Breast epithelium (tissue), 3 donors: ENCODE data around the gene COX10.

Experiments
- POLR2AphosphoS5 ChIP-seq, 3 donors: sonication (generic); formaldehyde crosslinking; IDR thresholded peaks; one replicate each; pipeline ENCODE4 v1.6.1; 2017; ENCODE audit warnings: antibody characterized with exemption in 3 of 3
- TF ChIP-seq, protein P1 (sequence below), 3 donors: fragments of 450-650 bp; IDR thresholded peaks; one replicate each; pipeline ENCODE4 v1.5.1; 2016 to 2017; ENCODE audit warnings: antibody characterized with exemption in 3 of 3, mild to moderate bottlenecking in 3 of 3, moderate library complexity in 3 of 3

- no peak for TF ChIP-seq POLR2AphosphoS5 (IDR thresholded peaks at IDR 0.05)
- TF ChIP-seq, protein P1, sequence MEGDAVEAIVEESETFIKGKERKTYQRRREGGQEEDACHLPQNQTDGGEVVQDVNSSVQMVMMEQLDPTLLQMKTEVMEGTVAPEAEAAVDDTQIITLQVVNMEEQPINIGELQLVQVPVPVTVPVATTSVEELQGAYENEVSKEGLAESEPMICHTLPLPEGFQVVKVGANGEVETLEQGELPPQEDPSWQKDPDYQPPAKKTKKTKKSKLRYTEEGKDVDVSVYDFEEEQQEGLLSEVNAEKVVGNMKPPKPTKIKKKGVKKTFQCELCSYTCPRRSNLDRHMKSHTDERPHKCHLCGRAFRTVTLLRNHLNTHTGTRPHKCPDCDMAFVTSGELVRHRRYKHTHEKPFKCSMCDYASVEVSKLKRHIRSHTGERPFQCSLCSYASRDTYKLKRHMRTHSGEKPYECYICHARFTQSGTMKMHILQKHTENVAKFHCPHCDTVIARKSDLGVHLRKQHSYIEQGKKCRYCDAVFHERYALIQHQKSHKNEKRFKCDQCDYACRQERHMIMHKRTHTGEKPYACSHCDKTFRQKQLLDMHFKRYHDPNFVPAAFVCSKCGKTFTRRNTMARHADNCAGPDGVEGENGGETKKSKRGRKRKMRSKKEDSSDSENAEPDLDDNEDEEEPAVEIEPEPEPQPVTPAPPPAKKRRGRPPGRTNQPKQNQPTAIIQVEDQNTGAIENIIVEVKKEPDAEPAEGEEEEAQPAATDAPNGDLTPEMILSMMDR (IDR thresholded peaks at IDR 0.05): no peak
These were observed 50.2 kb downstream of the COX10 start for GRCh38 chr17:14119546-14119945.
